ENCODE measurements around the gene C11orf58.

C11orf58 gene

GRCh38 chr11:16769386-16769785 lies 30.9 kb downstream of the C11orf58 start:
- no peak for DNase-seq

GRCh38 chr11:16770016-16770415 lies 31.6 kb downstream of the C11orf58 start:
- no peak for DNase-seq

GRCh38 chr11:16771350-16772140 lies 33.1 kb downstream of the C11orf58 start:
- no peak for DNase-seq

- no peak for DNase-seq
These were observed 33.7 kb downstream of the C11orf58 start for GRCh38 chr11:16772141-16772512.

GRCh38 chr11:16773981-16774935 lies 35.8 kb downstream of the C11orf58 start:
- DNase-seq = no peak

- DNase-seq = no peak
These were observed 36.6 kb downstream of the C11orf58 start for GRCh38 chr11:16774936-16775613.

GRCh38 chr11:16775614-16776283 lies 37.3 kb downstream of the C11orf58 start:
- no peak for DNase-seq

GRCh38 chr11:16776711-16777612 lies 38.5 kb downstream of the C11orf58 start:
- DNase-seq = no peak

- DNase-seq = no peak
These were observed 39.1 kb downstream of the C11orf58 start for GRCh38 chr11:16777613-16777975.

- no peak for DNase-seq
These were observed 39.8 kb downstream of the C11orf58 start for GRCh38 chr11:16778286-16778685.

GRCh38 chr11:16778876-16779275 lies 40.4 kb downstream of the C11orf58 start:
- DNase-seq = no peak

- no peak for DNase-seq
These were observed 41.0 kb downstream of the C11orf58 start for GRCh38 chr11:16779436-16779835.

- no peak for DNase-seq
These were observed 41.7 kb downstream of the C11orf58 start for GRCh38 chr11:16780146-16780545.

GRCh38 chr11:16780698-16781550 lies 42.5 kb downstream of the C11orf58 start:
- DNase-seq = no peak

GRCh38 chr11:16781936-16782919 lies 43.8 kb downstream of the C11orf58 start:
- DNase-seq = no peak

- DNase-seq = no peak
These were observed 44.9 kb downstream of the C11orf58 start for GRCh38 chr11:16783321-16783801.

- no peak for DNase-seq
These were observed 45.6 kb downstream of the C11orf58 start for GRCh38 chr11:16784097-16784496.

- no peak for DNase-seq
These were observed 46.2 kb downstream of the C11orf58 start for GRCh38 chr11:16784666-16785065.

- peak; percentile 62 to 73 for DNase-seq
These were observed 47.2 kb downstream of the C11orf58 start for GRCh38 chr11:16785520-16786128.
